Activated T-cell treated with anti-CD3 and anti-CD28 coated beads, Interleukin-2, amount 50 U/mL, for 4 hours (primary cell): ENCODE data around the gene ZSCAN5A. TPM values are rescaled to one million over a fixed set of nuclear protein-coding genes. Genes with fewer than 3 reads are reported as not detected.
"Not testable (repeated sequence)": the region's sequence is repeated elsewhere in the genome, so short reads cannot be mapped to it uniquely, and the experiment has no call there.

ENCODE experiments used
- ATAC-seq, 2 donors: fragments of 200-7000 bp; cut with Tn5 transposase; one replicate each; pipeline ENCODE4 v1.10.0; 2021
- DNase-seq: peaks from one replicate; pipeline ENCODE4 v3.0.0-alpha.2; 2020
- H3K27me3 Mint-ChIP-seq: one replicate; pipeline ENCODE4 v1.8.0; 2021; ENCODE audit warnings: low read depth, mixed read lengths
- H3K36me3 Mint-ChIP-seq: one replicate; pipeline ENCODE4 v1.8.0; 2022; ENCODE audit warnings: mixed read lengths; ENCODE audit not compliant: insufficient read depth
- H3K4me1 Mint-ChIP-seq: one replicate; pipeline ENCODE4 v1.8.0; 2021; ENCODE audit warnings: low read depth, mixed read lengths
- H3K4me3 Mint-ChIP-seq: one replicate; pipeline ENCODE4 v1.8.0; 2021; ENCODE audit warnings: mild to moderate bottlenecking, moderate library complexity, mixed read lengths
- H3K9me3 Mint-ChIP-seq: one replicate; pipeline ENCODE4 v1.8.0; 2021; ENCODE audit warnings: mixed read lengths
- total RNA-seq, 3 donors: library from RNA; stranded (reverse); gene quantifications; one replicate each; pipeline ENCODE4 v1.2.1, GENCODE V29; 2021

The ZSCAN5A gene
- total RNA-seq, 3 donors from 2014 or later: 9.6 to 14.7 (median 13.6) TPM

- ATAC-seq (no peak), DNase-seq (no peak)
- Mint-ChIP-seq H3K4me3 (no peak overlapping the region), H3K9me3 (no peaks in the 10 kb centered on the region), H3K27me3 (no peaks in the 10 kb centered on the region), H3K4me1 (no peaks in the 10 kb centered on the region), H3K36me3 (peaks cover 5% of the 10 kb centered on the region)
These were observed 43.5 kb downstream of the ZSCAN5A start for GRCh38 chr19:56271151-56271550.

DNA sequence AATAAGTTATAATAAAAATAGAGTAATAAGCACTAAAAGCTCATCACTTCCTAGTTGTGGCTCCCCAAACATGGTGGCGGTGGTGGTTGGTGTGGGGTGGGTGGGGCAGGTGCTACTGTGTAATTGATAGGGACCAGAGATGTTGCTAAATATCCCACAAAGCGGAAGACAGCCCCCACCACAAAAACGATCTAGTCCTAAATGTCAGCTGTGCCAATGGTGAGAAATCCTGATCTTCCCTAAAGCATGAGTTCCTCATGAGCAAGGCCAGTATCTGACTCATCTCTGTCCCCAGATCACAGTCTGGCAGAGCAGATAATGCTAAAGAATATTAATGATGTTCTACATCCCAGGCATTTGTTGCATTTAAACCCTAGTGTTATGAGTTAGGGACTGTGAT lies 44.0 kb downstream of the ZSCAN5A start:
- no peak overlapping the region for H3K4me3 Mint-ChIP-seq
- no peaks in the 10 kb centered on the region for H3K27me3 Mint-ChIP-seq
- DNase-seq: no peak
- peaks cover 4% of the 10 kb centered on the region for H3K36me3 Mint-ChIP-seq
- ATAC-seq: no peak
- H3K4me1 Mint-ChIP-seq: no peaks in the 10 kb centered on the region
- no peaks in the 10 kb centered on the region for H3K9me3 Mint-ChIP-seq

GRCh38 chr19:56269348-56269747 lies 45.3 kb downstream of the ZSCAN5A start:
- Mint-ChIP-seq H3K4me3 (no peak overlapping the region), H3K36me3 (peaks cover 3% of the 10 kb centered on the region), H3K27me3 (no peaks in the 10 kb centered on the region), H3K9me3 (no peaks in the 10 kb centered on the region), H3K4me1 (no peaks in the 10 kb centered on the region)
- ATAC-seq (no peak), DNase-seq (no peak)

- Mint-ChIP-seq H3K4me3 (no peak overlapping the region), H3K27me3 (no peaks in the 10 kb centered on the region), H3K9me3 (no peaks in the 10 kb centered on the region), H3K36me3 (no peaks in the 10 kb centered on the region), H3K4me1 (no peaks in the 10 kb centered on the region)
- ATAC-seq (no peak), DNase-seq (no peak)
These were observed 48.6 kb downstream of the ZSCAN5A start for GRCh38 chr19:56266051-56266450.

- no peaks in the 10 kb centered on the region for H3K27me3 Mint-ChIP-seq
- no peak for ATAC-seq
These were observed 51.3 kb downstream of the ZSCAN5A start for GRCh38 chr19:56263319-56263718.

DNA sequence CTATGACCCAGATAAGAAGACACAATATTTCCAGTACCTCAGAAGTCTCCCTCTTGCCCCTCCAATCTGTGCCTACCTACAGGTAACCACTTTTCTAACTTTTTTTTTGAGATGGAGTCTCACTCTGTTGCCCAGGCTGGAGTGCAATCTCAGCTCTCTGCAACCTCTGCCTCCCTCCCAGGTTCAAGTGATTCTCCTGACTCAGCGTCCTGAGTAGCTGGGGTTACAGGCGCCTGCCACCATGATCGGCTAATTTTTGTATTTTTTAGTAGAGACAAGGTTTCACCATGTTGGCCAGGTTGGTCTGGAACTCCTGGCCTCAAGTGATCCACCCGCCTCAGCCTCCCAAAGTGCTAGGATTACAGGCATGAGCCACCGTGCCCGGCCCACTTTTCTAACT lies 52.7 kb downstream of the ZSCAN5A start:
- ATAC-seq, H3K36me3 Mint-ChIP-seq: not testable (repeated sequence)

More at GRCh38 chr19:56263319-56263718, 51.3 kb downstream of the ZSCAN5A start:
- no peak overlapping the region for H3K4me3 Mint-ChIP-seq
- DNase-seq: no peak
- H3K4me1 Mint-ChIP-seq: no peaks in the 10 kb centered on the region
- no peaks in the 10 kb centered on the region for H3K36me3 Mint-ChIP-seq
- H3K9me3 Mint-ChIP-seq: no peaks in the 10 kb centered on the region

GRCh38 chr19:56261145-56261544 lies 53.5 kb downstream of the ZSCAN5A start:
- ATAC-seq (no peak), DNase-seq (no peak)
- Mint-ChIP-seq H3K4me3 (no peak overlapping the region), H3K27me3 (no peaks in the 10 kb centered on the region), H3K9me3 (no peaks in the 10 kb centered on the region), H3K4me1 (no peaks in the 10 kb centered on the region), H3K36me3 (no peaks in the 10 kb centered on the region)

More for the DNA sequence above, 52.7 kb downstream of the ZSCAN5A start:
- not testable (repeated sequence) for H3K9me3 Mint-ChIP-seq, H3K4me3 Mint-ChIP-seq, H3K4me1 Mint-ChIP-seq, H3K27me3 Mint-ChIP-seq, DNase-seq

GRCh38 chr19:56258272-56258671 lies 56.4 kb downstream of the ZSCAN5A start:
- Mint-ChIP-seq H3K27me3 (no peaks in the 10 kb centered on the region), H3K4me3 (no peak overlapping the region), H3K4me1 (no peaks in the 10 kb centered on the region), H3K36me3 (no peaks in the 10 kb centered on the region), H3K9me3 (no peaks in the 10 kb centered on the region)
- no peak for DNase-seq
- no peak for ATAC-seq

- no peaks in the 10 kb centered on the region for H3K36me3 Mint-ChIP-seq
- H3K9me3 Mint-ChIP-seq: no peaks in the 10 kb centered on the region
- no peak for DNase-seq
- no peaks in the 10 kb centered on the region for H3K27me3 Mint-ChIP-seq
- ATAC-seq: no peak
- H3K4me3 Mint-ChIP-seq: no peak overlapping the region
- H3K4me1 Mint-ChIP-seq: no peaks in the 10 kb centered on the region
These were observed 60.9 kb downstream of the ZSCAN5A start for GRCh38 chr19:56253737-56254136.

DNA sequence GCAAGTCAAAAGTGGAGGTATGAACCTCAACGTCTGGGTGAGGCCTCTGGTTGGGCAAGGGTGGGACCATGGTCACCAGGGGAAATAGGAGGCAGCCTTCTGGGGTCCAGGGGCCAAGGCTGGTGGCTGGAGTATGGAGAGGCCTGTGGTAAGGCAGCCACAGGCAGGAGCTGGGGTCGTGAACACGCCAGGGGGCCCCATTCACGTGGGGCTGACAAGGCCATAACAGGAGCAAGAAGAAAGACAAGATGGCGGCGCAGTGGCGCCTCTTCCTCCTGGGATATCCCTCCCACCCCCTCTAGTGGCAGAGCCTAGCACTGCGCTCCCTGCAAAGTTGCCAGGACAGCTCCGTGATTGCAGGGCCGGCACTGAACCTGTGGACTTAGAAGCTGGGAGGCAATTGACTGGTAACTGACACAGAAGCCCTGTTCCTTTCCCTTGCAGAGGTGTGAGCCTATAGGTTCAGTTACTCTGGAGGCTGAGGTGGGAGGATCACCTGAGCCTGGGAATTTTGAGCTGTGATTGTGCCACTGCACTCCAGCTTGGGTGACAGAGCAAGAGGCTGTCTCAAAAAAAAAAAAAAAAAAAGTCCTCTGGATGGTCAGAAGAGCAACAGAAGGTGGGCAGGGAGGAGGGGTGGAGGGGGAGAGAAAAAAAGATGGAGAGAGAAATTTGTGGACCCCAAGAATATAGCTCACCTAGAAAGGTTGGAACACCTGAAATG lies 61.8 kb downstream of the ZSCAN5A start:
- H3K27me3 Mint-ChIP-seq: no peaks in the 10 kb centered on the region
- H3K9me3 Mint-ChIP-seq: no peaks in the 10 kb centered on the region
- DNase-seq: peak; percentile 64
- no peaks in the 10 kb centered on the region for H3K4me1 Mint-ChIP-seq
- H3K36me3 Mint-ChIP-seq: no peaks in the 10 kb centered on the region
- no peak overlapping the region for H3K4me3 Mint-ChIP-seq
- peak; percentile 52 to 66 for ATAC-seq

DNA sequence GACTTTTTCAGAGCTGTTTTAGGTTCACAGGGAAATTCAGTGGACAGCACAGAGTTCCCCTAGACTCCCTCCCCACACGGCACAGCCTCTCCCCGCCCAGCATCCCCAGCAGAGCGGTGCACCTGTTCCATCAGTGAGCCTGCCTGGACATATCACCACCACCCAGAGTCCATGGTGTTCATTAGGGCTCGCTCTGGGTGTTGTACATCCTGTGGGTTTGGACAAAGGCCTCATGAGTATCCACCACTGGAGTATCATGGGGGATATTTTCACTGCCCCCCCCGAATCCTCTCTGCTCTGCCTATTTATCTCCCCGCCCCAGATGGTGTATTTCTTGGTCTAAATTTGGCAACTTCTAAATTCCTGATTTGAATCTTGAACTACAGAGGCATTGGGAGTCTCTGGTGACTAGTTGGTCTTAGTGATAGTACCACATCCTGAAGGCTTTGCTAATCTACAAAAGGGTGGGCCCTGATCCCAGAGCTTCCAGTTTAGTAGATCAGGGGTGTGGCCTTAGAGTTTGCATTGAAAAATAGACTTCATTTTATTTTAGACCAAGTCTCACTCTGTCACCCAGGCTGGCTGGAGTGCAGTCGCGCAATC lies 65.8 kb downstream of the ZSCAN5A start:
- not testable (repeated sequence) for H3K4me1 Mint-ChIP-seq, DNase-seq, ATAC-seq, H3K9me3 Mint-ChIP-seq, H3K4me3 Mint-ChIP-seq, H3K36me3 Mint-ChIP-seq, H3K27me3 Mint-ChIP-seq

DNA sequence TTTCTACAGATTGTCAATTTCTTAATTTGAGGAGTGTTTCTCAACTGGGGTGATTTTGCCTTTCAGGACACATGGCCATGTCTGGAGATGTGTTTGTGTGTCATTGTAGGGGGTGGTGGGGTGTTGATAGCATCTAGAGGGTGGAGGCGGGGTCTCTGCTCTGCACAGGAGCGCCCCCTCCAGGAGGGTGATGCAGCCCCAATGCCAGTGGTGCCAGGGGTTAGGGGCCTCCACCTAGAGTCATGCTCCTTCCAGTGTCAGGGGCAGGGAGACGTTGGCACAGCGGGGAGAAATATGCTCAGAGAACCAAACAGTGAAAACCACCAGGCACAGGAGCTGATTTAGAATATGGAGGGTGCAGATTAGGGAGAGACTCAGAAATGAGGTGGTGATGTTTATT lies 68.9 kb downstream of the ZSCAN5A start:
- H3K4me3 Mint-ChIP-seq, ATAC-seq, H3K9me3 Mint-ChIP-seq, H3K4me1 Mint-ChIP-seq, H3K27me3 Mint-ChIP-seq, DNase-seq, H3K36me3 Mint-ChIP-seq: not testable (repeated sequence)

DNA sequence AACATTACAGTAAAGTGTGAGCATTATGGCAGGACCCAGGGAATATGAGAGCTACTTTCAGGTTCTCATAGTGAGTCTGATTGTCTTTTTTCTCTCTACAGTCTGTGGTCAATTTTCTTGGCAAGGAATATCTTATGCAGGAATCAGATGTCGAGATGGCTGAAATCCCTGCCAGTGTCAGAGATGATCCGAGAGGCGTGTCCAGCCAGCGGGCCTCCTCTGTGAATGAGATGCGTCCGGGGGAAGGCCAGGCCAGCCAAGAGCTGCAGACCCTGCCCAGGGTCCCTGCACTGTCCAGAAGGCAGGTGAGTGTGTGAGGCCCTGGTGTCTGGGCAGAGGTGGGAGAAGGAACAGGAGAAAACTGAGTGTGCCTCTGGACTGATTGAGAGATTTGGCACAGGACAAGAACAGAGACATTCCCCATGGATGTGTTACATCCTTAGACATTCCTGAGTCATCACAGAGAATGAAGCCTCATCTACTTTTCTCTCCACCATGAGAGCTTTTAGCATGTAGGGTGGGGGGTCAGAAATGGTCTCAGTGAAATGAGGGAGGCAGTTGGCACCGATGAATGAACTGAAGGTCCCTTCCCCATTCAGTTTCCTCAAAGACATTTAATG lies 69.4 kb downstream of the ZSCAN5A start:
- DNase-seq (no peak), ATAC-seq (no peak)
- Mint-ChIP-seq H3K27me3 (no peaks in the 10 kb centered on the region), H3K36me3 (no peaks in the 10 kb centered on the region), H3K4me1 (no peaks in the 10 kb centered on the region), H3K9me3 (no peaks in the 10 kb centered on the region), H3K4me3 (no peak overlapping the region)

DNA sequence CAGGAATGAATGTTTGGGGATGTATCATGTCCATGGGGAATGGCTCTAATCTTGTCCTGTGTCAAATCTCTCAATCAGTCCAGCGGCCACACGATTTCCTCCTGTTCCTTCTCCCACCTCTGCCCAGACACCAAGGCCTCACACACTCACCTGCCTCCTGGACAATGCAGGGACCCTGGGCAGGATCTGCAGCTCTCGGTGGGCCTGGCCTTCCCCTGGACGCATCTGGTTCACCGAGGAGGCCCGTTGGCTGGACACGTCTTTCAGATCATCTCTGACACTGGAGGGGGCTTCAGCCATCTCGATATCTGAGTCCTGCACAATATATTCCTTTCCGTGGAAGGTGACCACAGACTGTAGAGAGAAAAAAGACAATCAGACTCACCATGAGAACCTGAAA lies 91.2 kb downstream of the ZSCAN5A start:
- ATAC-seq (no peak), DNase-seq (no peak)
- peaks cover 2% of the 10 kb centered on the region for H3K27me3 Mint-ChIP-seq
- no peaks in the 10 kb centered on the region for H3K9me3 Mint-ChIP-seq
- H3K4me1 Mint-ChIP-seq: no peaks in the 10 kb centered on the region
- H3K4me3 Mint-ChIP-seq: no peak overlapping the region
- H3K36me3 Mint-ChIP-seq: peaks cover 14% of the 10 kb centered on the region

- Mint-ChIP-seq H3K4me1 (peaks cover 2% of the 10 kb centered on the region), H3K4me3 (no peak overlapping the region), H3K27me3 (peaks cover 6% of the 10 kb centered on the region), H3K36me3 (peaks cover 15% of the 10 kb centered on the region), H3K9me3 (no peaks in the 10 kb centered on the region)
- no peak for DNase-seq
- ATAC-seq: no peak
These were observed 91.7 kb downstream of the ZSCAN5A start for GRCh38 chr19:56222901-56223300.
